Cardiac septum (tissue), 1 donor: ENCODE data around the gene CLASP1. TPM values are rescaled to one million over a fixed set of nuclear protein-coding genes. Genes with fewer than 3 reads are reported as not detected.

Experiments
- DNase-seq: peaks from one replicate; pipeline ENCODE4 v3.0.0-alpha.2; 2020; ENCODE audit warnings: low spot score
- intact Hi-C: fragments of 100-400 bp; cut with DNase I; formaldehyde crosslinking; loops from one replicate; pipeline ENCODE4 v1.14.0; 2022
- total RNA-seq: library from RNA; stranded (reverse); fragmentation: NEBNext Ultra II Directional; extraction: Animal tissue kit (Norgen Biotek cat#: 25700); gene quantifications from one replicate; pipeline ENCODE4 v1.2.1, GENCODE V29; 2021
- donor health status: DM: no; HTN: no; CAD: no.

Gene CLASP1
- total RNA-seq, 1 donor from 2014 or later, result 66.1 TPM

DNA sequence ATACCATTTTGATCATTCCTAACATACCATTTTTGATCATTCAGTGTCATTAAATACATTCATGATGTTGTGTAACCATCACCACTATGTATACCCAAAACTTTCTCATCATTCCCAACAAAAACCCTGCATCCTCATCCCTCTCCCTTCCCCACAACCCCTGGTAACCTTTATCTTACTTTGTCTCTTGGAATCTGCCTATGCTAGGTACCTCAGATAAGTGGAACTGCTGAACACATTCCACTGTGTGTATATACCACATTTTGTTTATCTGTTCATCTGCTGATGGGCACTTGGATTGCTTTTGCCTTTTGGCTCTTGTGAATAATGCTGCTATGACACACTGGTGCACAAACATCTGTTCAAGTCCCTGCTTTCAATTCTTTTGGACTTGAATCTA lies 280.4 kb downstream of the CLASP1 start:
- intact Hi-C loops, result no loop called here
- DNase-seq, result no peak

DNA sequence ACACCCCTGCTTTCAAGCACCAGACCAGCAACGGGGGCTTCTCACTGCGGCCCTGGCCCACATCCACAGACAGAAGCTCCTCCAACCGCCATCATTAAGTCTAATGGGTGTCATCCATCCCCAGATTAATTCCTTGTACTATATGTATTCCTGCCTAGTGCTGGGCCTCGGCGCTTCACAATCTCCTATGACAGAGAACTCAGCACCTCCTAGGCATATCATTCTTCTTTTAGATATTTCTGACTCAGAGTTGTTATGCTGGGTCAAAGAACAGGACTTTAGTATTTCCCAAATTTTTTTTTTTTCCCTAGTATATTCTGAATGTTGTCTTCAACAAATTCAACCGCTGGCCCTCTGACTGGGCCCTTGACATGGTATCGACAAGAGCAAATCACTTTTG lies 281.1 kb downstream of the CLASP1 start:
- intact Hi-C loops, result no loop called here
- no peak for DNase-seq

DNA sequence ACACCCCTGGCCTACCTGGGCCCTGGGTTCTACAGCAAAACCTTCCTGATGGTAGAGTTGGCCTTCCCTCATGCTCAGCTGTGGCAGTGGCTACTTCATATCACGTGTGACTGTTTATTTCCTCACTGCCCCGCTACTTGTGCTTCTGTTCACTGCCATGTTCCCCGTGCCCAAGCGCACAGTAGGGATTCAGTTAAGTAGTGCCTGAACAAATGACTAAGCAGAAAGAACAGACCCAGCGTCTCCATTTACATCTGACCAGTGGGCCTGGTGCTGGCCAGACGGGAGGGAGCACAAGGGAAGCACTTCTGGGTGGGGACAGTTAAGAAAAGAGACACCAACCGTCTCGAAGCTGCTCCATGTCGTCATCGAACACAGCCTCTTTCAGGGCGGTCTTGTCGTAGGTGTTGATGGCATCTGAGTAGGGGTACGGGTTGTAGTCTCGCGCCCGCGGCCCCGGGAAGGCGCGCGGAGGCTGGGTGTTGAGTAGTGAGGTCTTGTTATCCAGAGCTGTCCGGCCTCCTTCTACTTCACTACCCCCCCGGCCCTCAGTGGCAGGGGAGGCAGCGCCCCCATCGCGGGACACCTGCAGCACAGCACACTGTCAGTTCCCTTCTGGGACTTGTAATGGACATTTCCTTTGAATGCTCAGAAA lies 281.9 kb downstream of the CLASP1 start:
- DNase-seq, result no peak
- intact Hi-C loops, result no loop called here

DNA sequence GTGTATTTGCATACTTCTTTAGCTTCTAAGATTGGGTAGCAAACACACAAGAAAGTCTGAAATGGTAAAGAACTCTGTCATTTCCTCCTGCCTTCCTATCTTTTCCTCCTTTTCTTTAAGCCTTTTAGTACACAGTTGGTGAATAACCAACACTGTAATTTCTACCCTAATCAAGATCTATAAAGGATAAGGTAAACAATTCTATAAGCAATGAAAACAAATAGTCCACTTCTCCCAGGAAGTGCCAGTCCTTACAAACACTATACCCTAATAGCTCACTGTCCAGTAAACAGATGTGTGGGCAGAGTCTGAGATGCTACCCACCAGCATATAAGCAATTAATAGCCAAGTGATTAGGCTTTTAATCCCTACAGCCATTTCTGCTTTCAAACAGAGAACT lies 283.2 kb downstream of the CLASP1 start:
- intact Hi-C loops, result no loop called here
- no peak for DNase-seq

DNA sequence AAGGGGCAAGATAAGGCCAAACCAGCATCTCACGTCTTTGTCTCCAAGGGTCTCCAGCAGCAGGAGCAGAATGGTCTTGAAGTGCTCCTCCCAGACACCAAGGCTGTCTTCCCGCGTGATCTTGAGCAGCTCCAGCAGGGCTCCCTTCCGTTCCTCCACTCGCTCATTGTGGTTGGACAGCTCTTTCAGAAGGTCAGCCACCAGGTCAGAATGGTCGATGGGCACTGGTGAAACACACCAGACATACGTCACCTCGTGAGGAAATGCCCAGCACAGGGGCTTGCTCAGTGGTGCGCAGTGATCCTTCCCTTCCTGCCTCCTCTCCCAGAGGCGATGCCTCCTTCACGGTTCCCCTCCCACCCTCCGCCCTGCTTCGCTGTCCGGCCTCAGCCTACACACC lies 284.2 kb downstream of the CLASP1 start:
- no peak for DNase-seq
- intact Hi-C loops, result no loop called here

DNA sequence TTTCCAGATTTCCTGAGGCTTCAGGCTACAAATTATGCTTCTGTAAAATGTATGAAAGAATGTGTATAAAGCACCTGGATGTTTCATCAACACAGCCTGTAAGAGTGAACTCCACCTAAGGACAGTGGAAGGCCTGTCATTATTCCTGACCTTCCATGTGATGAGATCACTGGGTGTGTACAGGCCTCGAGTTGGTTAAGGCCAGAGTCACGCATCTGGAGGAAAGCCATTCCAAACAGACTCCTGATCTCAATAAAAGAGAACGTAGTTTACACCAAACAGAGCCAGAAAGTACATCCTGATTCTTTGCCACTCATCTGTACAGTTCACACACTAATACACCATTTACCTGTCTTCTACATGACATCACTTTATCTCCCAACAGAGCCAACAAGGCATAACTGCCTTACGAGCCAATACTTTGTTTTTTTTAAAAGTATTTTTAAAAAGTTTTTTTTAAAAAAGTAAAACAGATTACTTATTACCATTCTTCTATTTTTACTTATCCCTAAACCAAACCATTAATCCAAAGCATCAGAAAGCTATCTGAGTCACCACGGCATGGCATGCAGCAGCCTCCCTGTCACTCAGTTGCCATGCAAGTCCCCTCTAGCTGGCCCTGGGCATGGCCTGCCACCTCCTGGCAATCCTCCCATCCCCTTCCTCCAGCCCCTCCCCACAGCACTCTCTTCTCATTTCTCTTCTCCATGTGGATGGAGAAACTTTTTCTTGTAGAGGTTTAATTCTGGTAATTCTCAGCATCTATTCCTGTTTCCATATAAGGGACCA lies 285.4 kb downstream of the CLASP1 start:
- DNase-seq, result no peak
- intact Hi-C loops, result no loop called here

DNA sequence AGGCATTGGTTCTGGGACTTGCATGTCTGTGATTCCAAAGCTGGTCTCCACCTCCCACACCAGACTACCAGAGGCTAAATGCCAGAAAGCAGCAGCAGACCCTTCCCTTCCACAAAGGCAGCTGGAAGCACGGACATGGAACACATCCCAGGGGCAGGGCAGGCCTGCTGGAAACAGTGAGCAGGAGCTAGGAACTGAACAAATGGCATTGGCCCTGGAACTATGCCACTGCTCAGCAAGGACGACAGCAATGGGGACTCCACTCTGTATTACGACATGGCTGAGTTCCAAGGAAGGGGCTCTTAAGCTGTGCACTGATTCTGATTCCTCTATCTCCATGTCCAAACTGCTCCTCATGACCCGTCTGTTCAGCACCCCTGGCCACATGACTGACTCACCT lies 286.5 kb downstream of the CLASP1 start:
- no peak for DNase-seq
- intact Hi-C loops, result no loop called here

DNA sequence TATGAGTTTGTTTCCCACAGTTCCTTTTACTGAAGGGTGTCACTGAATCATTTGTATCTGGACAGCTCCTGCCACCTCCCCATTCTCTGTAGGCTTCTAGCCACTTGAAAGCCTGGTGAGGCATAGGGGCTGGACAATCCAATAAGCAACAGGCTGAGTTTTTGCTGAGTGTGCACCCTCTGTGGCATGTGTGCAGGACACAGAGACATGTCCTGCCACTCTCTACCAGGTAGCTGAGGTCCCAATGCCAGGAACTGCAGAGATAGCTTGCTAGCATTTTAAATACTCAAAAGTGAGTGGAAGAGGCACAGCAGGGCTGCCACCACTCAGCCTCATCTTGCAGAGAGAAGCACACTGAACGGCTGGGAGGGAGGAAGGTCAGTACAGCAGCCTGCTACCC lies 287.0 kb downstream of the CLASP1 start:
- intact Hi-C loops, result no loop called here
- no peak for DNase-seq

DNA sequence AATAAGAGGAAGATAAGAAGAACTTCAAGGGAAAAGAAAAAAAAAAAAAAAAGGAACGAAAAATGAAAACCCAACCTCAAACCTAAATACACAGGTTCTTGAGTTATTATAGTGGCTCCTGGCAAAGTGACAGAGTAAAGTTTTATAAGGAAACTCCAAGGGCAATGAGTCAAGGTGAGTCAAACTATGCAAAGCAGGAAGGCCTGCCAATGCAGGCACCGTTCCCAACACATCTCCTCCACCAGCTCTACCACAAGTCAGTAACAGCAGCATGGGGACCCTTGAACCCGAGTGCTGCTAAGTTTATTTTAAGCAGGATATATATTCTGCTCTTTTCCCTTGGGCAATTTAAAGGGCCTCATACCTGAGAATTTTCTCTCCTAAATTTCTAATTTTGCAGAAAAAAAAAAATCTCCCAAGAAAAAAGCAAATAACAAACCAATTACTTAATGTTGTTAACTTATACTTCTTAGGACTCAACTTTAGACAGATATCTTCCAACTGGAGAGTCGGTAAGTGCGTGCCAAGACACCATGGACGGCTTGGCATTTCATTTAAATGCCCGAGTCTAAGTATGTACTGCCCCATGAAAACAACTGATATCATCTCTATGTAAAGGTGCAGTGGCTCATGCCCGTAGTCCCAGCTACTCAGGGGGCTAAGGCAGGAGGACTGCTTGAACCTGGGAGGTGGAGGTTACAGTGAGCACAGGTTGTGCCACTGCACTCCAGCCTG lies 288.5 kb downstream of the CLASP1 start:
- intact Hi-C loops, result no loop called here
- DNase-seq, result no peak

DNA sequence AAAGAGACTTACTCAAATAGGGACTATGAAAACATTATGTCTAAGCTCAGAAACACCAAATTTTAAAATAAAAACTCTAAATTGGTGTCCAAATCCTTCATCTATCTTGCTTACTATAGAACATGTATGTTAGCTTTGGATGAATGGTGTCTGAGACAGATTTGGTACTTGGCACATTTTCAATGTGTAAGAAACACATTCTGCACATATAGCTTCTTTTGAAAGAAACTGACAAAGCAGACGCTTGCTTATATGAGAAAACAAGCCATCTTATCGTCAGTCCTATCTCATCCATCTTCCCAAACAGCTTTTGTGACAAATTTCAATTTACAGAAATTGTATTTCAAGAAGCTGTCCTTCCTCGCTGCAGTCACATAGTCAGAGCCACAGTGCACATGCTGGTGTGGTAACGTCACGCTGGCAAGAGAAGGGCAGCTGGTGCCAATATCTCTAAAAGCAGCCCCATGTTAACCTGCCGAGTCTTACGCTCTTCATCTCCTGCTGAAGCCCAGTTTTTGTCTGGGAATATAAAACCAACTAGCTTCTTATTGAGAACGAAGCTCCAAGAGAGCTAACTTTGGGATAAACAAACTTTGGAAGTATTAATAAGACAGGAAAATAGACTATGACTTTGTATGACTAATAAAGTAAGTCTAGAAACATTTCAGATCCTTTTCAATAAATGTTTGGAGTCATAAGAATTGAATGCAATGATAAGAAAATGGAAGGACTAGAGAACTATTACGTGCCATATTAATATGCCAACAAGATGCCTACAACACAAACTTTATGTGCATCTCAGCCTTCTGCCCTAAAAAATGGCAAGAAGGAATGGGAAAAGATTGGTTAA lies 289.3 kb downstream of the CLASP1 start:
- intact Hi-C loops, result no loop called here

DNA sequence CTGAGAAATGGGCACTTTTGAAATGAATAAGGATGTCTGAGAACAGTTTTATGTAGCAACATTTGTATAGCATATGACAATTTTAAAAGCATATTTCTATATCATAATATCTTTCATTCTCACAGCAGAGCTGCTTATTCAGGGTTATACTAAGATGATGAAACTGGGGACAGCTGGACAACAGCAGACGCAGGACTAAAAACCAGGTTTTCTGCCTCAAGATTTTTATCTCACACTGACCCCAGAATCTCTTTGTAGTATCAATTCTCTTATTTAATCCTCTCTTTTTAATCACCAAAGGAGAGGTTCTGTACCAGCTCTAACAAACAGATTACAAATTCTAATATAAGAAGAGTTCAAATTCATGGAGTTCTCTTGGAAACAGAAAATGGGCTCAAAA lies 290.1 kb downstream of the CLASP1 start:
- intact Hi-C loops, result no loop called here
- no peak for DNase-seq

More for the DNA sequence above, 289.3 kb downstream of the CLASP1 start:
- no peak for DNase-seq

DNA sequence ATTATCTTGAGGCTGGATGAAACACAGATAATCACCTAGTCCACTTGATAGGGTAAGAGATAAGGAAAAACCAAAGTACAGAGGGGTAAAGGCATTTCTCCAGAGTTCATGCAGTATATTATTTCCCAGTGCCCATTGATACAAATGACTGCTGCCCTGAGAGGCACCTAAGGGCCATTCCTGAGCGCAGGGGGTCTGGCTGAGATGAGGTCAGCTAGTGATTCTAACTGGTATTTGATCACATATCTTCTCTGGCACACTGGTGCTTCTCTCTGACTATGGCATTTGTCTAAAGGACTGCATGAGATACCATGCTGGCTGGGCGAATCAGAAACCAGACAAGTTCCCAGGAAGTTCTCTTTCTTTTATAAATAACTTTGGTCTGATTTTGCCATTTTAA lies 291.0 kb downstream of the CLASP1 start:
- DNase-seq, result no peak
- intact Hi-C loops, result no loop called here

DNA sequence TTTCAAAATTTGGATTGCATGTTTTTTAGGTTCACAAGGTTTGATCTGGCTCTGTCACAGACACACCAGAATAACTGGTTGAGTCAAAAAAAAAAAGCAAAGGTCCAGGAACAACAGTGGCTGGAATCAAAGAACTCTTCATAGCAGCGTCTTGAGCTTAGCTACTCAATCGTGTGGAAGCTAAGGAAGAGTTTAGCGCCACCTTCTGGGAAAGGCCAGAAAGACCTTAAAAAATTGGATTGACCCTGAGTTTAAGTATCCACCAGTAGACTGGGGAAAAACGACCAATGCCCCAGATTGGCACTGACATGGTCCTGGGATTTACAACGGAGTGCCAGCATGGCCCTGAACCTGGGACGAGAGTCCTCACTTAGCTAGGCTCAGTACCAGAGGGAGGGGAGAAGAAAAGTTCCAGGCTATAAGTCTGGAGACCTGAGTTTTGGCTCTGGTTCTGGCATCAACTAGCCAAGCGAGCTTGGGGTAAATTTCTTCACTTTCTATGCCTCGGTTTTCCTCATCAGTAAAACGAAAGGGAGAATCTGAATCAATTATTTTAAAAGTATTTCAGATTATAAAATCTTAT lies 293.1 kb downstream of the CLASP1 start:
- no peak for DNase-seq
- intact Hi-C loops, result no loop called here

DNA sequence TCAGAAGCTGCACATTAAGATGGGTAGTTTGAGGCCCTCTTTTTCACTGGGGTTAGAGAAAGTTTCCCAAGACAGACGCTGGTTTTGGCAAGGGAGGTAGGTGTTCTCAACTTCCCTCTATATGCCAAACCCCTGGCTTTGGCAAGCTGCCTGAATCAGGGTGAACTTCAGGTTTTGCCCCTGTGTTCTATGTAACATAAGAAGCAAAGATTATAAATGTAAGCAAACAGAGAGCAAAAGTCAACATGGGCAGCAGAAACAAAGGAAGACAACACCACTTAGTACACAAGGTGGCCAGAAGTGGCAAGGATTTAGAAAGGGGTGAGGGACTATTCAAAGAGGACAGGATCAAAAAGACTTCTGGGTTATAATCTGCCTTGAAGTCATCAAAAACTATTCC lies 293.8 kb downstream of the CLASP1 start:
- intact Hi-C loops, result loop anchor here (2.0 kb wide), 1 partner anchor 261 kb away; no protein-coding TSS in a partner anchor
- DNase-seq, result no peak

DNA sequence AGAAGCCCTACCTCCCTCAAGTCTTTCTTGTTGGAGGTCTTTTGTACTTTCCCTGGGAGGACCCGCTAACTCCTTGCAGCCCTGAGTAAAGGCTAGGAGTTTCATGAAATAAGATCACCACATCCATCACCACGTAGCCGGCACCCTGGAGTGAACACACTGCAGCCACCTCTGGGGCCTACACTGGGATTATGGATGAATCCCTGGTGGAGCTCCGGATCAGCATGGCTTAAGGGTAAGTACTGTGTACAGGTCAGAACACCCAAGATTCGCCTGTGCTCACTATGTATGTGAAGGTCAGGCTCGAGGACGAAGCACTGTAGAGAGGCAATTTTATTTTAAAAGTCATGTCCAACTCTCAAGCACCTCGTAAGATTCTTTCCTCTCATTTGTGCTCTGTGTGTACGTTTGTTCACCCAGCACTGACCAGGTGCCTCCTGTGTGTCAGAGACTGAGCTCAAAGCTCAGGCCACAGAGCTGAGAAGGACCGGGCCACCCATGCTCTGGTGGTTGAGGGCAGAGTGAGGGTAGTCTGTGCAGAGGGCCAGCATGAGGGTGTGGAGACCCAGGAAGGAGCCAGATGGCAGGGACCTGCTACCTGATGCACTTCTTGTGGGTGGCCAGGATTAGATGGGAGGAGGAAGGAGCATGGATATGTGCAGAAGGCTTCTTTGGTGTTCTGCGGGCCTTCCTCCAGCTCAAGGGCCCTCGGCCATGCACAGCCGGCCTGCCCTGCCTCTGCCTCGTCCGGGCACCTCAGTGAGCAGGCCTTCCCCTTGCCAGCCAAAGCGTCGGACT lies 297.5 kb downstream of the CLASP1 start:
- intact Hi-C loops, result no loop called here
- DNase-seq, result no peak

DNA sequence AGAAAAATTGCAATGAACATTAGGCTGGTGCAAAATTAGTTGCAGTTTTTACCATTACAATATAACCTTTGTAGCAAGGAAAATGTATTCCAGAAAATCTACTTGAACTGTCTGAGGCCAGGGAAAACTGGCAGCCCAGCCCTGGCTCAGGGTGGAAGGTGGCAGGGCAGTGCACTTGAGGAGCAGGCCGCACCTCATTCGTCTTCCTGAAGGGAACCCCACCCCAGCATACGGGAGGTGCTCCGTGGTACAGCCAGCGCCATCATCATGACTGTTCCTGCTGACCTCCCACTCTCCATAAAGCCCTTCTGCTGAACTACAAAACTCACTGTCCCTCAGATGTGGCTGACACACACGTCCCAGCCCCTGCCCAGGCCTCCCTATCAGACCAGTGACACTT lies 298.4 kb downstream of the CLASP1 start:
- no peak for DNase-seq
- intact Hi-C loops, result no loop called here

DNA sequence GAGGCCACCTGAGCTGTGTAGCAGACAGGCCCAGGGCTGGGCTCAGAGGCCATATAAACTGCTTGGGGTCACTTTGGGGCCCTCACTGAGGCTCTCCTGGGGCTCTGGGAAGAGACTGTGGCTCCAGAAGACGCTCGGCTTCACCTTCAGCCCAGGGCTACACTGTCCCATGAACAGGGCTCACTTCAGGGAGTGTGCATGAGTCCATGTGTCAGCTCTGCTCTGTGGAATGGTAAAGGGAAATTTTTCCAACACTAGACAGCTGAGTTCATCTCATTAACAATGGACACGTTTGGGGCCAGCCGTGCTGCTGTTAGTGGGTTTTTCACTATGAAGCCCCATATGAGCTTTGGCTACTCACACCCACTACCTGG lies 298.9 kb downstream of the CLASP1 start:
- intact Hi-C loops, result no loop called here
- DNase-seq, result no peak

DNA sequence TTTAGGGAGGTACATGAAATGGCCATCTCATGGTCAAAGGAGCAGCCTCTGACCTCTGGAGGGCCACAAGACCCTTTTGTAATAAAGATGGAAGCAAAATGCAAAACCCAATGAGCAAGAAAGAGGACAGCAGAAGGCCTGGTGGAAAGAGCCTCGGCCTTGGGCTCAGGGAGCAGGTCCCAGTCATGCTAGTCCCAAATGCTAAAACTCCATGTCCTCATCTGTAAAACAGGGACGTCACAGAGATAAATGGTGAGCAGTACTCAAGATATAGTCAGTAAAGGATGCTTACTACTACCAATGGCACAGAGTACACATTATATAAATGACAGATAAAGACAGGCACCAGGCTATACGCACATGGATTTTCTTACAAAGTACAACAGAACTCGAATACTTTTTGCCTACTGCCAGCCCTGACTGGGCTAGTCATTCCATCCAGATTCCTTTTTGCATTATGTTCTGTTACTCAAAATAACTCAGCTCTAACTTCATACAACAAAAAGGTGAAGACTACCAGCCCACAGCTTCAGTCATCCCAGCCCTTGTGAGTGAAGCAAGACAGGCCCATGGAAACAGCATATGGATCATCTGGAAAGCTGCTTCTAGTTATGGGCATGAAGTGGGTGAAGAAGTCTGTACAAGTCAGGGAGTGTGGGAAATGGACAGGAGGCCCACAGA lies 299.4 kb downstream of the CLASP1 start:
- intact Hi-C loops, result no loop called here
- DNase-seq, result no peak
